Measurements from ENCODE around the gene AKAP10. TPM values are rescaled to one million over a fixed set of nuclear protein-coding genes. Genes with fewer than 3 reads are reported as not detected.

The AKAP10 gene
- total and polyA plus RNA-seq, 2 of the 4 experiments (the other 2 are of a cell fraction): 12.7 to 18.6 TPM

- Histone ChIP-seq H3K4me1 (ENCODE audit: control insufficient read depth, insufficient read depth, low read length) (peaks cover 5% of the 10 kb centered on the region), H2AK9ac (replicated peaks; ENCODE audit: low read depth, low read length, poor library complexity) (no peak overlapping the region), H3K9me3 (ENCODE audit: control insufficient read depth, insufficient read depth, low read length) (no peaks in the 10 kb centered on the region), H3K79me1 (ENCODE audit: low read depth in 1 of 2, low read length in 2 of 2) (peaks cover 7 to 26% of the 10 kb centered on the region in 2 experiments; a peak in 3 of 4 replicates), H4K91ac (ENCODE audit: insufficient read depth, low read depth, low read length) (no peak overlapping the region), H2BK20ac (ENCODE audit: low read depth, low read length) (no peak overlapping the region), H2BK120ac (ENCODE audit: low read depth, low read length) (no peak overlapping the region), H4K8ac (ENCODE audit: low read depth in 2 of 2, low read length in 2 of 2) (no peak overlapping the region), H3K14ac (replicated peaks; ENCODE audit: low read depth, low read length) (no peak overlapping the region), H4K20me1 (ENCODE audit: insufficient read depth, low read length) (no peaks in the 10 kb centered on the region), H3K4me3 (ENCODE audit: insufficient read depth, low read depth, low read length) (no peak overlapping the region), H4K5ac (ENCODE audit: low read depth, low read length) (no peak overlapping the region), H3K18ac (ENCODE audit: low read depth, low read length) (no peak overlapping the region), H3K9me1 (ENCODE audit: insufficient read depth, low read length) (0 out of 2 replicates have a peak, but pooled peaks cover 3% of the 10 kb centered on the region), H3K4me2 (ENCODE audit: low read depth, low read length) (no peak overlapping the region), H2AK5ac (ENCODE audit: low read depth, low read length) (no peak overlapping the region), H2BK15ac (ENCODE audit: low read depth, low read length) (no peak overlapping the region), H3K36me3 (ENCODE audit: control insufficient read depth, insufficient read depth, low read length) (peaks cover 41% of the 10 kb centered on the region), H2AFZ (replicated peaks; ENCODE audit: low read length, poor library complexity) (no peak overlapping the region), H3K4ac (ENCODE audit: low read depth, low read length) (no peak overlapping the region), H3K9ac (ENCODE audit: low read depth, low read length) (no peak overlapping the region), H3K27me3 (ENCODE audit: control insufficient read depth, insufficient read depth, low read length) (no peaks in the 10 kb centered on the region), H2BK5ac (ENCODE audit: low read depth, low read length, poor library complexity, severe bottlenecking) (no peak overlapping the region), H3K23ac (ENCODE audit: low read depth, low read length) (no peak overlapping the region), H3K56ac (ENCODE audit: extremely low read depth, insufficient read depth, low read length) (no peak overlapping the region), H3K27ac (ENCODE audit: insufficient read depth, low read length) (no peak overlapping the region)
- ChIA-PET POLR2A (ENCODE audit: unreplicated experiment) (no interaction called here), CTCF (no interaction called here)
- DNase-seq: peak; percentile 61
- in situ Hi-C loops (cut with MboI; ENCODE audit: low sequenced_read_pairs): no loop called here
- no CpG with 5 or more reads among the region's 4 CpGs for WGBS, 2 experiments (ENCODE audit: extremely low coverage in 2 of 2, insufficient read length in 1 of 2)
- TF ChIP-seq MAFK (IDR thresholded peaks at IDR 0.05; ENCODE audit: low read depth, low read length) (no peak), NFE2L2 (IDR thresholded peaks at IDR 0.05; ENCODE audit: low read depth, low read length) (peak; percentile 37; the same call in 1 of the 2 replicates), RFX5 (IDR thresholded peaks at IDR 0.05; ENCODE audit: low read depth, low read length) (no peak), CHD1 (IDR thresholded peaks at IDR 0.05; ENCODE audit: low read depth, low read length) (no peak)
- peak; percentile 92 for ATAC-seq (ENCODE audit: low read depth)
- no TSS peak for BruUV-seq (replicated peaks)
- intact Hi-C loops (cut with micrococcal nuclease): no loop called here
- dilution Hi-C loops (cut with HindIII; ENCODE audit: low sequenced_read_pairs, unreplicated experiment): no loop called here
Observed at GRCh38 chr17:19928299-19928698, 49.3 kb downstream of the AKAP10 start.
